Measurements from ENCODE around the gene SCRN3.
A peak's percentile ranks its signal among the peaks of the same experiment; 100 is the strongest.
"Not testable (repeated sequence)": the region's sequence is repeated elsewhere in the genome, so short reads cannot be mapped to it uniquely, and the experiment has no call there.

SCRN3 gene, protein sequence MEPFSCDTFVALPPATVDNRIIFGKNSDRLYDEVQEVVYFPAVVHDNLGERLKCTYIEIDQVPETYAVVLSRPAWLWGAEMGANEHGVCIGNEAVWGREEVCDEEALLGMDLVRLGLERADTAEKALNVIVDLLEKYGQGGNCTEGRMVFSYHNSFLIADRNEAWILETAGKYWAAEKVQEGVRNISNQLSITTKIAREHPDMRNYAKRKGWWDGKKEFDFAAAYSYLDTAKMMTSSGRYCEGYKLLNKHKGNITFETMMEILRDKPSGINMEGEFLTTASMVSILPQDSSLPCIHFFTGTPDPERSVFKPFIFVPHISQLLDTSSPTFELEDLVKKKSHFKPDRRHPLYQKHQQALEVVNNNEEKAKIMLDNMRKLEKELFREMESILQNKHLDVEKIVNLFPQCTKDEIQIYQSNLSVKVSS

DNA sequence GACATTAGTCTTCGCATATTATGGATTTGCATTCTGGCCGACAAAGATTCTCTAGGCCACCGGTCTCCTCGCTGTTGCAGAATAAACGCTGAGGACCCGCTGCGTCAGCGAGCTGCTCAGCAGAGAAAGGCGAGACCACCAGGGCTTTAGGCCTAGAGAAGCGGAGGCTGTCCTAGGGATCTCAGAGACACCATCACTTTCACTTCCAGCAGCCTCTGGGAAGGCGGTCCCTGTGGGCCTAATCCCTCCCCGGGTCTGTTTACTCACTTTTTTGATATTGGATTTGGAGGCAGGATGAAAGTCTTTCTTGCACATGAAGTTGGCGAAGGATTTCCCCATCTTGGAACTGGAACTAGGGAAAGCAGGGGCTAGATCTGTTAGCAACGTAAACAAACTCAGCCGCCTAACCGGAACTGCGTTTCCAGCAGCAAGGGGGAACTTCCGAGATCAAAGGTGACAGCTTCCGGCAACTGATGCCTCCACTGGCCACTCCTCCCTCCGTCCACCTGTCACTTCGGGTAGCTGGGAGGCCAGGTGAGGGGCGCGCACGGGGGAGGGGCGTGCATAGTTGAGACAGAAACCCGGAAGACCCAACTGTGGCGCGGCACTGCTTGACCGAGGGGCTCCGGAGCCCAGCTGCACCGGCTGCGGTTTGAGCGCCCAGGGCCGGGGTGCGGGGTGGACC, at the start of gene SCRN3:
Gene SCRN3 (plus strand): TSS at position 447 of the 685 bp plus-strand sequence. CDS start 2,554 bp downstream, outside the sequence.
- peak; percentile 80 for DNase-seq

DNA sequence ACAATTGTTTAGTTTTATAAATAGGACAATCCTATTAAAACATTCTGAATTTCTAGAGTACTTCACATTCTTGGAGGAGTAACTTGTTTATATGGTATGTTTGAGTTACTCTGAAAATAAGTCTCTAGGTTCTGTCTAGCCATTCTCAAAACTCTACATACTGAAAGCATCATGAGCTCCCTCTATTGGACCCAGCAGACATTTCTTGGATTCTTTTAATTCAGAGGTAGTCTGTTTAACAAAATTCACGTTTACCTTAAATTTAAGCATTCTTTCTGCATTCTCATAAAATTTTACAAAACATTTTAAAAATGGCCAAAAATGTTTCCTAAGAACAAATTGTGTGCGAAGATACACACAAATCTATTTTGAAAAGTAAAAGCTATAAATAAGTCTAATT, 45.5 kb upstream of the SCRN3 start:
- no peak for DNase-seq

DNA sequence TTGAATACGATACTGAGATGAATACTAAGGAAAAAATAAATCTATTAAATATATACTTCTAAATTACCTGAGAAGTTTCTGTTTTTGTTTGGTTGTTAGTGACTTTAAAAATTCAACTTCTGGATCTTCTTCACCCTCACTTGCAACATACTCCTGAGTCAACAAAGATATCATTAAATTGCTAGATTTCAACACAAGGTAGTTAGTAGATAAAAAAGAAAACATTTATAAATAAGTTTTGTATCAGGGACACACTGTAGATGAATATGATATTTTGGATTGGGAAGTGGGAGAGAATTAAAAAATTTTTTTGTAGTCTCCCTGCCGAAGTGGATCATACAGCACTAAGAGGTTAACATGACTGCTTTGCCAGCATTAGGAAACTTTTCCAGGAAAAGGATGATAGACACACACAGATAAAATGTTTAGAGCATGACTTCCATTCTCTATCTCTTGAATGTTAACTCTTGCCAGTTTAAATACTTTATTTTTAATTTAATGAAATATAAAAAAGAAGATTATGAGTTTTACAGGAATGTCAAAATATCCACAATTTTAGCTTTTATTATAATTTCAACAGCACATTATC, 44.8 kb upstream of the SCRN3 start:
- no peak for DNase-seq

DNA sequence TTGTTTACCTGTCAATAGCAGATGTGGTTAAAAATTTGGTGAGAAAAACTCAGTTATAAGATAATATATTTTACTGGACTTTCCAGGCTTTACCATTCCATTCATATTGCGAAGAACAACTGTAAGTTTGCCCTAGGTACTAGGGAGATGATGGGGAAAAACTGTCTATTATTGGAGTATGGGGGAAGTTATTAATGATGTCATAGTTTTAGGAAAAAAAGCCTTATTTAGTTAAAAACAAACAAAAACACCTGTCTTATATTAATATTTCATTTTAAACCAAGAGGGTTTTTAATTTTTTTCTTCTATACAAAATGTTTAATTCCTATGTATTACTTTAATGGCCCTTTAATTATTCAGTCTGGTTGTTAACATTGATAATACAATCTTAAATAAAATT, 42.5 kb upstream of the SCRN3 start:
- DNase-seq, result no peak

DNA sequence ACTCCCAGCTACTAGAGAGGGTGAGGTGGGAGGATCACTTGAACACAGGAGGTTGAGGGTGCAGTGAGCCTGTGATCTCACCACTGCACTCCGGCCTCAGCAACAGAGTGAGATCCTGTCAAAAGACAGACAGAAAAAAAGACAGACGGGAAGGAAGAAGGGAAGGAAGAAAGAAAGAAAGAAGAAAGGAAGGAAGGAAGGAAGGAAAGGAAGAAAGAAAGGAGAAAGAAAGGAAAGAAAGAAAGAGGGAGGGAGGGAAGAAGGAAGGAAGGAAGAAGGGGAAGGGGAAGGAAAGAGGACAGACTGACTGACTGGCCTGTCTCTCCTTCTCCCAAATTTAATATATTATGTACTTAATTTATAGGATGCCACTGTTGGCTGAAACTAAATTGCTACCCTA, 39.2 kb upstream of the SCRN3 start:
- DNase-seq, result no peak

DNA sequence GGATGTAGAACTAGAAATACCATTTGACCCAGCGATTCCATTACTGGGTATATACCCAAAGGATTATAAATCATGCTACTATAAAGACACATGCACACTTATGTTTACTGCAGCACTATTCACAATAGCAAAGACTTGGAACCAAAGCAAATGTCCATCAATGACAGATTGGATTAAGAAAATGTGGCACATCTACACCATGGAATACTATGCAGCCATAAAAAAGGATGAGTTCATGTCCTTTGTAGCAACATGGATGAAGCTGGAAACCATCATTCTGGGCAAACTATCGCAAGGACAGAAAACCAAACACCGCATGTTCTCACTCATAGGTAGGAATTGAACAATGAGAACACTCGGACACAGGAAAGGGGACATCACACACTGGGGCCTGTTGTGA, 35.9 kb upstream of the SCRN3 start:
- not testable (repeated sequence) for DNase-seq

DNA sequence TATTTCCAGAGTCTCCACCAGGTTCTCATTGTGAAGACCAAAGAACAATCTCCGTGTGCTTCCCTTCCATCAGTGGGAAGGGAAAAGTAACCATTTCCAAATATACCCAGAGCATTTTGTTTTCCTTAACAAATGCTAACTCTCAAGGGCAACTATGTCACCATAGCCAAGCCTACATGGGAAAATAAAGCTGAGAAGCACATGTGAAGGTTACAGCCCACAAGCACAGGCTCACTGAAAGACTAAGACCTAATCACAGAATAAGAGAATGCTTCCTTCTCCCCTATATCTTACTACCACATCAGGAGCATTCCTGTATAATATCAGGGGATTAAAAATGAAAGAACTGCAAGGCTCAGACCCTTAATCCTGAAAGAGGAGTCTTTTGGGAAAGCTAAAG, 32.6 kb upstream of the SCRN3 start:
- no peak for DNase-seq

DNA sequence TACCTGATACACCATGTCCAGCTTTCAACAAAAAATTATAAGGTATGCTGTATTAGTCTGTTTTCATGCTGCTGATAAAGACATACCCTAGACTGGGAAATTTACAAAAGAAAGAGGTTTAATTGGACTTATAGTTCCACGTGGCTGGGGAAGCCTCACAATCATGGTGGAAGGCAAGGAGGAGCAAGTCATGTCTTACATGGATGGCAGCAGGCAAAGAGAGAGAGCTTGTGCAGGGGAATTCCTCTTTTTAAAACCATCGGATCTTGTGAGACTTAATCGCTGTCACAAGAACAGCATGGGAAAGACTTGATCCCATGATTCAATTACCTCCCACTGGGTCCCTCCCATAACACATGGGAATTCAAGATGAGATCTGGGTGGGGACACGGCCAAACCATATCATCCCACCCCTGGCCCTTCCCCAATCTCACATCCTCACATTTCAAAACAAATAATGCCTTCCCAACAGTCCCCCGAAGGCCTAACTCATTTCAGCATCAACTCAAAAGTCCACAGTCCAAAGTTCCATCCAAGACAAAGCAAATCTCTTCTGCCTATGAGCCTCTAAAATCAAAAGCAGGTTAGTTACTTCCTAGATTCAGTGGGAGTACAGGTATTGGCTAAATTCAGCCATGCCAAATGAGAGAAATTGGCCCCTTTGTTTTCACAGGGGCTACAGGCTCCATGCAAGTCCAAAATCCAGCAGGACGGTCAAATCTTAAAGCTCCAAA, 31.9 kb upstream of the SCRN3 start:
- DNase-seq, result not testable (repeated sequence)

DNA sequence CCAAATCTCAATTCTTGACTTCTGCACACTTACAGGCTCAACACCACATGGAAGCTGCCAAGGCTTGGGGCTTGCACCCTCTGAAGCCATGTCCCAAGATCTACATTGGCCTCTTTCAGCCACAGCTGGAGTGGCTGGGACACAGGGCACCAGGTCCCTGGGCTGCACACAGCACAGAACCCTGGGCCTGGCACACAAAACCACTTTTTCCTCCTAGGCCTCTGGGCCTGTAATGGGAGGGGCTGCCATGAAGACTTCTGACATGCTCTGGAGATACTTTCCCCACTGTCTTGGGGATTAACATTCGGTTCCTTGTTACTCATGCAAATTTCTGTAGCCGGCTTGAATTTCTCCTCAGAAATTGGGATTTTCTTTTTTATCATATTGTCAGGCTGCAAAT, 30.9 kb upstream of the SCRN3 start:
- no peak for DNase-seq

DNA sequence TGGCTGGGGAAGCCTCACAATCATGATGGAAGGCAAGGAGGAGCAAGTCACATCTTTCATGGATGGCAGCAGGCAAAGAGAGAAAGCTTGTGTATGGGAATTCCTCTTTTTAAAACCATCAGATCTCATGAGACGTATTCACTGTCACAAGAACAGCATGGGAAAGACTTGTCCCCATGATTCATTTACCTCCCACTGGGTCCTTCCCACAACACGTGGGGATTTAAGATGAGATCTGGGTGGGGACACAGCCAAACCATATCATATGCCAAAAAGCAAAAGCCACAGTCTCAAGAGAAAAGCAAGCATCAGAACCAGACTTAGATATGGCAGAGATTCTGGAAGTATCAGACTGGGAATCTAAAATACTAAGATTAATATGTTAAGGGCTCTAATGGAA, 30.0 kb upstream of the SCRN3 start:
- DNase-seq, result no peak

DNA sequence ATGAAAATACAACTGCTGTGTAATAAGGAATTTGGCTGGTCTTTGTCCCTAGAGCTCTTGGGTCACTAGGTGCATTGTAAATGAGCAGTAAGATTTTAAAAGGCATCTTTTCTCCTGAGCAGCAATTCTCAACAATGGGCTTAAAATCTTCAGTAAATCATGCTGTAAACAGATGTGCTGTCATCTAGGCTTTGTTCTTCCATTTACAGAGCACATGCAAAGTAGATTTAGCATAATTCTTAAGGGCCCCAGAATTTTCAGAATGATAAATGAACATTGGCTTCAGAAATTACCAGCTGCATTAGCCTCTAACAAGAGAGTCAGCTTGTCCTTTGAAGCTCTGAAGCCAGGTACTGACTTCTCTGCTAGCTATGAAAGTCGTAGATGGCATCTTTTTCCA, 26.8 kb upstream of the SCRN3 start:
- DNase-seq, result no peak

DNA sequence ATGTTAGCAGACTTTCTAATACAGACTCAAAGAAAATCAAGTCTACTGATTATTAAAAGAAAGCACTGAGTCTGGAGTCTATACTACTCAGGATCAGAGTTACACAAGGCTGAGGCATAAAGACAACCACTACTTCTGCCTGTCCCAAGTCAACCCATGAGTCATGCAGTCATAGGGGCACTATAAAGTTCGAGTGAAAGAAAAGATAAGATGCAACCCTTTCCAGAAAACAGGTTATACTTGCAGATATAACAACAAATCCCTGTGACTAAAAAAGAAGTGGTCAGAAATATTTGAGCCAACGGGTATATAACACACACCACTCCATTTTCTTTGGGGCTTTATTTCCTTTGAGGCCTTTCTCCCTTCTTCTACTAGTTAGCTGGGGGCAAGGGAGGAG, 18.6 kb upstream of the SCRN3 start:
- no peak for DNase-seq

DNA sequence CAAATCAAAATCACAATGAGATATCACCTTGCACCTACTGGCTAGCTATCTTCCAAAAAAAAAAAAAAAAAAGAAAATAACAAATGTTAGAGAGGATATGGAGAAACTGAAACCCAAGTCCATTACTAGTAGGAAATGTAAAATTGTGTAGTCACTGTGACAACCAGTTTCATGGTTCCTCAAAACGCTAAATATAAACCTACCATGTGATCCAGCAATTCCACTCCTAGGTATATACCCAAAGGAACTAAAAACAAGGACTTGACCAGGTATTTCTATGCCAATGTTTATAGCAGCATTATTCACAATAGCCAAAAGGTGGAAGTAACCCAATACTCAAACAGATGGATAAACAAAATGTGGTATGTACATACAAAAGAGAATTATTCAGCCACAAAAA, 11.7 kb upstream of the SCRN3 start:
- no peak for DNase-seq

DNA sequence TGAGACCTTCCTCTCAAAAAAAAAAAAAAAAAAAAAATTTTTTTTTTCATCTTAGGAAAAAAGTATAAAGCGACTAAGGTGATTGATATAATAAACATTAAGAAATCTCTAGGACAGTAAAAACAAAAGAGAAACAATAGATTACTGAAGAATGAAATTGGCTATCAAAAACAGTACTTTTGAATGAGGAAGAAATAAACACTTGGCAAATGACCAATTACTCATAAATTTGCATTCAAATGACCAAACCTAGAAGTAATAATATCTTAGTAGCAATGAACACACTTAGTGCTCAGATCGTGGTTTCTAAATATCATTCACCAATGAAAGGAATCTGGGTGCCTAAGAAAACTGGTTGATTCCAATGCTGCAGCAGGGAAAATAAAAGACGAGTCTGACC, 10.3 kb upstream of the SCRN3 start:
- no peak for DNase-seq

DNA sequence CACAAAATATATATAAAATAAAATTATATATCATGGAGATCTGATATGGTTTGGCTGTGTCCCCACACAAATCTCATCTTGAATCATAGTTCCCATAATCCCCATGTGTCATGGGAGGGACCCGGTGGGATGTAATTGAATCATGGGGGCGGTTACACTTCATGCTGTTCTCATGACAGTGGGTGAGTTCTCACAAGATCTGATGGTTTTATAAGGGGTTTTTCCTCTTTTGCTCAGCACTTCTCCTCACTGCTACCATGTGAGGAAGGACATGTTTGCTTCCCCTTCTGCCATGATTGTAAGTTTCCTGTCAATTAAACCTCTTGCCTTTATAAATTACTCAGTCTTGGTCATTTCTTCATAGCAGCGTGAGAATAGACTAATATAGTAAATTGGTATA, 6.8 kb upstream of the SCRN3 start:
- not testable (repeated sequence) for DNase-seq

DNA sequence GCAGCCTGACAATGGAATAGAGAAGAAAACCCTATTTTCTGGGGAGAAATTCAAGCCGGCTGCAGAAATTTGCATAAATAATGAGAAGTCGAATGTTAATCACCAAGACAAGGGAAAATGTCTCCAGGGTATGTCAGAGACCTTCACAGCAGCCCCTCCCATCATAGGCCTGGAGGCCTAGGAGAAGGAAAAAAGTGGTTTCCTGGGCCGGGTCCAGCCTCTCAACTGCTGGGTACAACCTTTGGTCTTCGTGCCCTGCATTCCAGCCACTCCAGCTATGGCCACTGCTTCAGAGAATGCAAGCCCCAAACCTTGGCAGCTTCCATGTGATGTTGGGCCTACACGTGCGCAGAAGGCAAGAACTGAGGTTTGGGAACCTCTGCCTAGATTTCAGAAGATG, 6.0 kb upstream of the SCRN3 start:
- no peak for DNase-seq

DNA sequence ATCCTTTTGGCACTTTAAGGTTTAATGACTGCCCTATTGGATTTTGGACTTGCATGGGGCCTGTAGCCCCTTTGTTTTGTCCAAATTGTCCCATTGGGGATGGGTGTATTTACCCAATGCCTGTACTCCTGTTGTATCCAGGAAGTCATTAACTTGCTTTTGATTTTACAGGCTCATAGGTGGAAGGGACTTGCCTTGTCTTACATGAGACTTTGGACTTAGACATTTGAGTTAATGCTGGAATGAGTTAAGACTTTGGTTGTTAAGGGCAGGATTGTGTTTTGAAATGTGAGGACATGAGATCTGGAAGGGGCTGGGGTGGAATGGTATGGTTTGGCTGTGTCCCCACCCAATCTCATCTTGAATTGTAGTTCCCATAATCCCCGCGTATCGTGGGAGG, 5.2 kb upstream of the SCRN3 start:
- DNase-seq, result not testable (repeated sequence)

DNA sequence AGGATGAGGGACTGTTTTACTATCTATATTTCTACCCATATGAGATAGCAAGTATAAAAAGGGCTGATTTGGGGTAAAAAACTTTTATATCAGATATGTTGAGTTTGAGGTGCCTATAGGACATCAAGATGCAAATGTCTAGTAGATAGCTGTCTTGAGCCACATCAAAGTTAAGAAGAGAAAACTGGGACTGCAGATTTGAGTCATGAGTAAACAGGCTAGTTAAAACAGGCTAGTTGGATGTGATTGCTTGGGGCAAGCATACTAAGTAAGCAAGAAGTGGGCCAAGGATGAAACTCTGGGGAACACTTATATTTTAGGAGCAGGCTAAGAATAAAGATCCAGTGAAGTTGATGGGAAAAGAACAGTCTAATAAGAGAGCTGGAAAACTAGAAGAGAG, 2.8 kb upstream of the SCRN3 start:
- DNase-seq, result no peak

DNA sequence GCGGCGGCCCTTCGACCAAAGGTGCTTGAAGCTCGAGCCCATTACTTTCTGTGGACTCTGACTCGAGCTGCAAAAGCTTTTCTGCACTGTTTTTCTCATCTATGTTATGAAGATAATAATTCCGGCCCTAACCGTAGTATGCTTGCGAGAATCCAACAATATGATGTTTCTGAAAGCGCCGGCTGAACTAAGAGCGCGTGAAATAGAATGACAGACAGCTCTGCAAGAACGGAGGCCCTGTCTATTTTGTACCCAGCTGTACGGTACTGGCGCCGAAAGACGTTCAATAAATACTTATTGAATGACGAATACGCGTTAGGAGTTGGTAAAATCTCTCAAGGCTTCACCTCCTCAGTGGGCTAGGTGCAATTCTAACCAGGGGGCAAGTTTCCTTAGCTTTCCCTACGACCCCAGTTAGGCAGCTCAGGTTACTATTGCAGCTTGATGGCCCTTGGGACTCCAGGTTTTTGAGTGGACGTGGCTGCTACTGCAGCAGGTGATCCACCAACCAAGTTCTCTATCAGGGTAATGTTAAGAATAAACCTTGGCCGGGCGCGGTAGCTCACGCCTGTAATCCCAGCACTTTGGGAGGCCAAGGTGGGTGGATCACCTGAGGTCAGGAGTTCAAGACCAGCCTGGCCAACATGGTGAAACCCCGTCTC, 570 bp downstream of the SCRN3 start:
- peak; percentile 19 for DNase-seq

DNA sequence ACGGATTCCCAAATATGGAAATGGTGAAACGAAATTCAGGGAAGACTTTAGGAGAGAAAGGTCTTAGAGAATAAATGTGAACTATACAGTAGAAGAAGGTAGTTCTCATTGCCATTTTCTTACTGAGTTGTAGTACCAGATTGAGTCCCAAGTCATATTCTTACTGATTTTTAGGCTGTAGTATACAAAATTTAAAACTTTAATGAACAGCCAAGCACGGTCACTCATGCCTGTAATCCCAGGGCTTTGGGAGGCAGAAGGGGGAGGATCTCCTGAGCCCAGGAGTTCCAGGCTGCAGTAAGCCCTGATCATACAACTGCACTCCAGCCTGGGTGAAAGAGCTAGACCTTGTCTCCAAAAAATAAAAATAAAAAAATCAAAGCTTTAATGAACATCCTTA, 2.2 kb downstream of the SCRN3 start:
- no peak for DNase-seq

DNA sequence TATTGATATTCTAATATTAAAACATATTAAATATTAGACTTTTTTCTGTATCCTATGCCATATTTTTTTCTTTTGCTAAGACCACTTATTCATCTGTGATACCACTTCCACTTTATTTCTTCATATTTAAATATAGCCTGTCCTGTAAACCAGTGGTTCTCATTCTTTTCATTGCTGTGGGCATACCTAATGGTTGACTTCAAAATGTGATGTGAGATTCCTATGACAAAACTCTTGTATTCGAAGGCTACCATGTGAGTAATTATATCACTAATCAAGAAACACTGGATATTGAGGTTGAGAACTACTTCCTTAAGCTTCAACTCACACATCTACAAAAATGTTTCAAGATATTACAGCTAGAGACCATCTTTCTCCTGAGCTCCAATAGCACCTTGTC, 3.6 kb downstream of the SCRN3 start:
- DNase-seq, result no peak

DNA sequence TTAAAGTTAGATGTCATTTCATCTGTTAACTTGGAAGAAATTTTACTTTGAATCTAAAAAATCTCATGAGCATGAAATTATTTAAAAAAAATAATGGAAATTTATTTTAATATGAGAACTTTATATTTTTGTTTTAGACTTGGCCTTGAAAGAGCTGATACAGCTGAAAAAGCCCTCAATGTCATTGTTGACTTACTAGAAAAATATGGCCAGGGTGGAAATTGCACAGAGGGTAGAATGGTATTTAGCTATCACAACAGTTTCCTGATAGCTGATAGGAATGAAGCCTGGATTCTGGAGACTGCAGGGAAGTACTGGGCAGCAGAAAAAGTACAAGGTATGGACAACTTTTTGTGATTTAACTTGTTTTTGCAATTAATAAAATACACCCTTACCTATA, 5.3 kb downstream of the SCRN3 start:
- no peak for DNase-seq

DNA sequence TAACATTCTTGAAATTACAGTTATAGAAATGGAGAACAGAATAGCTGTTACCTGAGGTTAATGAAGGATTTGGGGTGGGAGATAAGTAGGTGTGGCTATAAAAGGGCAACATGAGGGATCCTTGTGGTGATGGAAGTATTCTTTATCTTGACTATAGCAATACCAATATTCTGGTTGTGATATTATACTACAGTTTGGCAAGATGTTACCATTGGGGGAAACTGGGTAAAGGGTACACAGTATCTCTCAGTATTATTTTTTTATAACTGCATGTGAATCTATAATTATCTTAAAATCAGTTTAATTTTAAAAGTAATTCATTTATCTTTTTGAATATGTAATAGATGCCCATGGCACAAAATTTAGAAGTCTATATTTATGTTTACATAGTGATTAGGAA, 8.1 kb downstream of the SCRN3 start:
- no peak for DNase-seq
